Smooth muscle cell (in vitro differentiated cells): Measurements from ENCODE around the gene EPB41L3. TPM values are rescaled to one million over a fixed set of nuclear protein-coding genes. Genes with fewer than 3 reads are reported as not detected.

Experiments
- DNase-seq: peaks from one replicate; lab custom pipeline; 2025; ENCODE audit not compliant: unreplicated experiment; lab: John Stamatoyannopoulos, UW
- H2AFZ ChIP-seq: fragments of 200-600 bp; sonication (generic); 2 replicates; pipeline ENCODE4 v1.6.0; 2016; ENCODE audit warnings: antibody characterized with exemption, low read depth, mild to moderate bottlenecking
- H3F3A ChIP-seq: fragments of 200-600 bp; sonication (generic); 2 replicates; pipeline ENCODE4 v1.6.0; 2017; ENCODE audit warnings: antibody characterized with exemption, low read depth
- H3K27ac ChIP-seq: fragments of 200-600 bp; sonication (generic); 2 replicates; pipeline ENCODE4 v1.5.1; 2016; ENCODE audit warnings: low read depth, mild to moderate bottlenecking
- H3K27me3 ChIP-seq: fragments of 200-600 bp; sonication (generic); 2 replicates; pipeline ENCODE4 v1.6.1; 2016; ENCODE audit warnings: low read depth, mild to moderate bottlenecking
- H3K36me3 ChIP-seq: fragments of 200-600 bp; sonication (generic); 2 replicates; pipeline ENCODE4 v1.5.1; 2016; ENCODE audit warnings: low read depth
- H3K4me1 ChIP-seq: fragments of 200-600 bp; sonication (generic); 2 replicates; pipeline ENCODE4 v1.5.1; 2016; ENCODE audit warnings: low read depth
- H3K4me2 ChIP-seq: fragments of 200-600 bp; sonication (generic); 2 replicates; pipeline ENCODE4 v1.6.0; 2016; ENCODE audit warnings: mild to moderate bottlenecking
- H3K4me3 ChIP-seq: fragments of 200-600 bp; sonication (generic); 2 replicates; pipeline ENCODE4 v1.5.1; 2016; ENCODE audit warnings: mild to moderate bottlenecking
- H3K79me2 ChIP-seq: fragments of 200-600 bp; sonication (generic); 2 replicates; pipeline ENCODE4 v1.6.0; 2016; ENCODE audit warnings: low read depth, mild to moderate bottlenecking
- H3K9ac ChIP-seq: fragments of 200-600 bp; sonication (generic); 2 replicates; pipeline ENCODE4 v1.6.0; 2016; ENCODE audit warnings: low read depth
- H3K9me3 ChIP-seq: fragments of 200-600 bp; sonication (generic); replicated peaks from 2 replicates; pipeline ENCODE4 v1.5.1; 2016; ENCODE audit warnings: low read depth
- H4K20me1 ChIP-seq: fragments of 200-600 bp; sonication (generic); 2 replicates; pipeline ENCODE4 v1.6.0; 2016; ENCODE audit warnings: low read depth
- WGBS: methylation state at CpG from one replicate; pipeline ENCODE4 v1.1.7; 2016; ENCODE audit warnings: low lambda C conversion rate; 5-methylcytosine and 5-hydroxymethylcytosine counted together
- polyA plus RNA-seq: library from polyadenylated mRNA; unstranded; fragments of >200 nt; fragmentation: Nextera tagmentation; extraction: Ambion mirVana; gene quantifications from 2 replicates; pipeline ENCODE4 v1.2.1, GENCODE V29; 2016
- total RNA-seq: library from RNA; depleted of rRNA; stranded (reverse); fragments of >200 nt; gene quantifications from 2 replicates; pipeline ENCODE4 v1.2.3, GENCODE V29; 2014
- TF ChIP-seq, protein P1 (sequence below): fragments of 200-600 bp; sonication (generic); IDR thresholded peaks from 2 replicates; pipeline ENCODE4 v1.5.1; 2017; ENCODE audit warnings: borderline replicate concordance, mild to moderate bottlenecking, antibody characterized with exemption; ENCODE audit not compliant: insufficient read depth, poor library complexity, severe bottlenecking

The EPB41L3 gene
- total and polyA plus RNA-seq, 2 experiments from 2014 or later: 11.5 to 26.9 TPM

DNA sequence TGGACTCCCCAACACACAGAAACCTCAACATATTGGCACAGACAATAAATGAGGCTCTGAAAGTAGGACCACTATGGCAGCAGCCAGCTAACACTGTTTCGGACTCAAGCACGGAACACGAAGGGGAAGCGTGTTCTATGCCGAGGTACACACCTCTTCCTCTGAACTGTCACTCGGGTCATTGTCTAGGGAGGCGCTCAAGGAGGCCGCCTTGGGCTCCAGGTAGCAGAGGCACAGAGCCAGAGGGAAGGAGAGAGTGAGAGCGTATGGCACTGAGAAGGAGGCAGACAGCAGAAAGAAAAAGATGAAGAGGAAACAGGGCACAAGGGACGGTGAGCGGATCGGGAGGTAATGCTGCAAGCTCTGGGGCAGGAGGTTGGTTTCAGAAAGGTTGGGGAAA, 128.1 kb downstream of the EPB41L3 start:
- WGBS: 97% methylated on average over 12 of the region's 12 CpGs
- H3K4me2 ChIP-seq: no peak overlapping the region
- H3K4me3 ChIP-seq: no peak overlapping the region
- H3K79me2 ChIP-seq: no peaks in the 10 kb centered on the region
- TF ChIP-seq, protein P1, sequence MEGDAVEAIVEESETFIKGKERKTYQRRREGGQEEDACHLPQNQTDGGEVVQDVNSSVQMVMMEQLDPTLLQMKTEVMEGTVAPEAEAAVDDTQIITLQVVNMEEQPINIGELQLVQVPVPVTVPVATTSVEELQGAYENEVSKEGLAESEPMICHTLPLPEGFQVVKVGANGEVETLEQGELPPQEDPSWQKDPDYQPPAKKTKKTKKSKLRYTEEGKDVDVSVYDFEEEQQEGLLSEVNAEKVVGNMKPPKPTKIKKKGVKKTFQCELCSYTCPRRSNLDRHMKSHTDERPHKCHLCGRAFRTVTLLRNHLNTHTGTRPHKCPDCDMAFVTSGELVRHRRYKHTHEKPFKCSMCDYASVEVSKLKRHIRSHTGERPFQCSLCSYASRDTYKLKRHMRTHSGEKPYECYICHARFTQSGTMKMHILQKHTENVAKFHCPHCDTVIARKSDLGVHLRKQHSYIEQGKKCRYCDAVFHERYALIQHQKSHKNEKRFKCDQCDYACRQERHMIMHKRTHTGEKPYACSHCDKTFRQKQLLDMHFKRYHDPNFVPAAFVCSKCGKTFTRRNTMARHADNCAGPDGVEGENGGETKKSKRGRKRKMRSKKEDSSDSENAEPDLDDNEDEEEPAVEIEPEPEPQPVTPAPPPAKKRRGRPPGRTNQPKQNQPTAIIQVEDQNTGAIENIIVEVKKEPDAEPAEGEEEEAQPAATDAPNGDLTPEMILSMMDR: no peak
- H3K27ac ChIP-seq: no peak overlapping the region
- H4K20me1 ChIP-seq: no peaks in the 10 kb centered on the region
- DNase-seq: no peak
- no peaks in the 10 kb centered on the region for H3K27me3 ChIP-seq
- H3F3A ChIP-seq: peaks cover 4% of the 10 kb centered on the region
- H2AFZ ChIP-seq: no peak overlapping the region
- H3K9ac ChIP-seq: no peak overlapping the region
- no peaks in the 10 kb centered on the region for H3K36me3 ChIP-seq
- peaks cover 19% of the 10 kb centered on the region for H3K4me1 ChIP-seq
- no peaks in the 10 kb centered on the region for H3K9me3 ChIP-seq

DNA sequence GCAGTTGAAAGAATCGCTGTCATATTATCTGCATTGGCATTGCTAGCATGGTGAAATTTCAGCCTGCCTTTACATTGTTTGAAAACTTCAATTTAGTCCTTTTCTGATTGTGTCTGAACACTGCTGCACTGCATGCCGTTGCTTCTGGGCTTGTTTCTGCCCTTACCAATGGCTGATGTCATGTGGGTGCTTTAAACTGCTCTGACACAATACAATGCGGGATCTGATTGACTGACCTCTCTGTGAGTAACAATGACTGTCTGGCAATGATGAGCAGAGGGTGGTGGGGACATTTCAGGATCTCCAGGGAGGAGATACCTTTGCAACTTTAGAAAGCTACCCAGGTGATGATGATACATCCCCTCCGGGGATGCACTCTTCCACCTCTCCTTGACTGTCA, 128.8 kb downstream of the EPB41L3 start:
- H3K36me3 ChIP-seq: no peaks in the 10 kb centered on the region
- peaks cover 19% of the 10 kb centered on the region for H3K4me1 ChIP-seq
- H3K9ac ChIP-seq: no peak overlapping the region
- DNase-seq: no peak
- no peaks in the 10 kb centered on the region for H3K9me3 ChIP-seq
- no peaks in the 10 kb centered on the region for H4K20me1 ChIP-seq
- no peak overlapping the region for H3K4me2 ChIP-seq
- H2AFZ ChIP-seq: no peak overlapping the region
- H3K27me3 ChIP-seq: no peaks in the 10 kb centered on the region
- no peak overlapping the region for H3K27ac ChIP-seq
- 88% methylated on average over 4 of the region's 4 CpGs for WGBS
- TF ChIP-seq, protein P1: no peak
- no peak overlapping the region for H3K4me3 ChIP-seq
- no peaks in the 10 kb centered on the region for H3K79me2 ChIP-seq
- peaks cover 4% of the 10 kb centered on the region for H3F3A ChIP-seq

DNA sequence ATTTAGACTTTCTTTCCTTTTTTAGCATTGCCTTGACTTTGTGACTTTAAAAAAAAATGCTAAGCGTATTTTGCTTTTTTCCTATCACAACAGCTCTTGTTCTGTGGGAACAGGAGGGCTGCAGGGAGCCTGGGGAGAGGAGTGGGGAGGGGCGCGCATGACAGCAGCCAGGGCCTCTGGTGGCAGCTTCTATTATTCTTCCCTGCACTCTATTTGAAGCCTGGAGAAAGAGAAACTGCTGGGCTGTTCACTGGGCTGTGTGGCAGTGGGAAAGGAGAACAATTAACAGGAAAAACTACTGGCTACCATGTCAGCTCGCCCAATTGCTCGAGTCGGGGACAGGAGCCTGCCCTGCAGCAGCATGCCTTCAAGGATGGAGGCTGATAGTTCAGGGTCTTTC, 129.3 kb downstream of the EPB41L3 start:
- Histone ChIP-seq H3K79me2 (no peaks in the 10 kb centered on the region), H3K4me2 (no peak overlapping the region), H3K4me3 (no peak overlapping the region), H4K20me1 (no peaks in the 10 kb centered on the region), H2AFZ (no peak overlapping the region), H3K9me3 (no peaks in the 10 kb centered on the region), H3F3A (peaks cover 4% of the 10 kb centered on the region), H3K27ac (no peak overlapping the region), H3K36me3 (no peaks in the 10 kb centered on the region), H3K4me1 (peaks cover 19% of the 10 kb centered on the region), H3K27me3 (no peaks in the 10 kb centered on the region), H3K9ac (no peak overlapping the region)
- DNase-seq: no peak
- WGBS: 69% methylated on average over 6 of the region's 6 CpGs
- TF ChIP-seq, protein P1: no peak

DNA sequence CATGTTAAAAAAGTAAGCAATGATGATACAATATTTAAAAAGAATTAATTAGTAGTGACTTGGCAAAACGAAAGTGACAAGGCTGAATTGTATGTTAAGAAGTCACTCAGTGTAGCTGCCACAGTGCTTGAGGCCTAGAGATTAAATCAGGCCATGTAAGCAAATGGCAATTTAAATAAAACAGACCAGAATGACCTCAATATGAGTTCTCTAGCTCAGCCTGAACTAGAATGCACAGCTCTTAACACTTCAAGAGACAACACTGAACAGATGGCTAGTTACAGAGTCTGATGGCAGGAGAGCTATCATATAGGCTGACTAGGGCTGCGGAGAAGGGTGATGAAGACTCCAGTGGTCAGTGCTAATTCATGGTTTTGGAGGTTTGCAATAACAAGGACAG, 130.3 kb downstream of the EPB41L3 start:
- no peak for DNase-seq
- TF ChIP-seq, protein P1: no peak
- Histone ChIP-seq H3K9ac (no peak overlapping the region), H3K4me2 (peak overlapping the region; percentile 47), H3K27me3 (no peaks in the 10 kb centered on the region), H3K4me1 (peaks cover 19% of the 10 kb centered on the region), H3K27ac (peak overlapping the region; percentile 77), H2AFZ (peak overlapping the region; percentile 13), H3K9me3 (no peaks in the 10 kb centered on the region), H4K20me1 (no peaks in the 10 kb centered on the region), H3F3A (peaks cover 4% of the 10 kb centered on the region), H3K4me3 (no peak overlapping the region), H3K36me3 (no peaks in the 10 kb centered on the region), H3K79me2 (no peaks in the 10 kb centered on the region)
- 26% methylated on average over 2 of the region's 2 CpGs for WGBS
